HCT116 (cell line): ENCODE measurements around the gene CD244.

Source experiments
- CTCF ChIP-seq, 3 experiments: fragments of 200-600 bp in 1 of 3; sonication (generic) in 1 of 3; IDR thresholded peaks in 2 of 3; conservative IDR thresholded peaks in 1 of 3; 2 replicates each; pipeline ENCODE4 v1.5.1; 2012 to 2017; ENCODE audit warnings: low read depth in 2 of 3, low read length in 2 of 3, antibody characterized with exemption in 1 of 3, borderline replicate concordance in 1 of 3, control low read depth in 1 of 3, mild to moderate bottlenecking in 1 of 3, mixed read lengths in 1 of 3, mixed run types in 1 of 3, moderate library complexity in 1 of 3; ENCODE audit not compliant: insufficient read depth in 1 of 3
- EZH2 ChIP-seq: fragments of 200-600 bp; sonication (generic); IDR thresholded peaks from 2 replicates; pipeline ENCODE4 v1.6.1; 2017; ENCODE audit warnings: antibody characterized with exemption, mixed run types
- MAX ChIP-seq: IDR thresholded peaks from 2 replicates; pipeline ENCODE4 v1.6.1; 2012
- POLR2A ChIP-seq: IDR thresholded peaks from 2 replicates; pipeline ENCODE4 v1.7.0; 2011; ENCODE audit warnings: borderline replicate concordance; ENCODE audit not compliant: insufficient read depth, insufficient read length; ENCODE audit errors: extremely low read depth

GRCh38 chr1:160859166-160859565 is 3.5 kb downstream of the CD244 start:
- no peak for TF ChIP-seq POLR2A
- TF ChIP-seq CTCF (IDR thresholded peaks at IDR 0.05 in 2 of 3, conservative IDR thresholded peaks at IDR 0.05 in 1 of 3; ENCODE audit: borderline replicate concordance in 1 of 3, insufficient read depth in 1 of 3, low read depth in 2 of 3, low read length in 2 of 3) = no peak
- no peak for TF ChIP-seq MAX
- TF ChIP-seq EZH2 = no peak
